Endodermal cell (in vitro differentiated cells): ENCODE data around the gene ASB8. TPM values are rescaled to one million over a fixed set of nuclear protein-coding genes. Genes with fewer than 3 reads are reported as not detected.

Source experiments
- DNase-seq: peaks from one replicate; pipeline ENCODE4 v3.0.0-alpha.2; 2017
- H3K27ac ChIP-seq: 2 replicates; pipeline ENCODE4 v1.5.1; 2013; ENCODE audit warnings: mild to moderate bottlenecking, low read depth, low read length, moderate library complexity
- H3K27me3 ChIP-seq: 2 replicates; pipeline ENCODE4 v1.6.1; 2013; ENCODE audit warnings: mild to moderate bottlenecking, low read length, moderate library complexity; ENCODE audit not compliant: insufficient read depth, control insufficient read depth, poor library complexity, severe bottlenecking
- H3K36me3 ChIP-seq: 2 replicates; pipeline ENCODE4 v1.7.0; 2013; ENCODE audit warnings: mild to moderate bottlenecking, low read length, moderate library complexity; ENCODE audit not compliant: control insufficient read depth, insufficient read depth
- H3K4me1 ChIP-seq: one replicate; pipeline ENCODE4 v1.7.0; 2013; ENCODE audit warnings: low read length; ENCODE audit not compliant: control insufficient read depth, insufficient read depth
- H3K4me3 ChIP-seq: 2 replicates; pipeline ENCODE4 v1.5.1; 2013; ENCODE audit warnings: mild to moderate bottlenecking, low read length, moderate library complexity
- H3K9ac ChIP-seq: 2 replicates; pipeline ENCODE4 v1.6.1; 2013; ENCODE audit warnings: mild to moderate bottlenecking, low read length, moderate library complexity; ENCODE audit not compliant: poor library complexity, severe bottlenecking; ENCODE audit errors: extremely low read depth
- H3K9me3 ChIP-seq: 2 replicates; pipeline ENCODE4 v1.6.1; 2013; ENCODE audit warnings: mild to moderate bottlenecking, low read length, moderate library complexity; ENCODE audit not compliant: control insufficient read depth
- H3K27ac Mint-ChIP-seq: 2 replicates; pipeline ENCODE4 v1.8.0; 2020; ENCODE audit warnings: mixed read lengths
- H3K27me3 Mint-ChIP-seq: 2 replicates; pipeline ENCODE4 v1.8.0; 2021; ENCODE audit warnings: mild to moderate bottlenecking, mixed read lengths; ENCODE audit not compliant: insufficient read depth
- H3K36me3 Mint-ChIP-seq: 2 replicates; pipeline ENCODE4 v1.8.0; 2020; ENCODE audit warnings: low read depth, mixed read lengths
- H3K4me1 Mint-ChIP-seq: 2 replicates; pipeline ENCODE4 v1.8.0; 2020; ENCODE audit warnings: mixed read lengths
- H3K4me3 Mint-ChIP-seq: 2 replicates; pipeline ENCODE4 v1.8.0; 2020; ENCODE audit warnings: mild to moderate bottlenecking, moderate library complexity, mixed read lengths
- H3K9me3 Mint-ChIP-seq: 2 replicates; pipeline ENCODE4 v1.8.0; 2020; ENCODE audit warnings: mild to moderate bottlenecking, mixed read lengths
- CTCF ChIP-seq: fragments of 200-600 bp; sonication (generic); conservative IDR thresholded peaks from 2 replicates; pipeline ENCODE4 v1.5.0; 2021; ENCODE audit warnings: antibody characterized with exemption, mild to moderate bottlenecking
- WGBS, 2 experiments: methylation state at CpG; one replicate each; pipeline versions ENCODE4 v1.1.5 to v1.1.7; 2013; ENCODE audit warnings: missing lambda C conversion rate in 2 of 2, mixed read lengths in 1 of 2; ENCODE audit not compliant: insufficient coverage in 1 of 2, insufficient read length in 1 of 2; 5-methylcytosine and 5-hydroxymethylcytosine counted together
- total RNA-seq, 2 donors: library from RNA; stranded (reverse); fragmentation: NEBNext Ultra II Directional in 1 of 2; extraction: Animal tissue kit (Norgen Biotek cat#: 25700) in 1 of 2; gene quantifications; 2 replicates in 1 of 2; 3 replicates in 1 of 2; pipeline ENCODE4 v1.2.1, GENCODE V29; 2021

ASB8 gene
- total RNA-seq, 2 donors from 2014 or later = 7.1 to 9.0 TPM

- Mint-ChIP-seq H3K27me3 (peaks cover 28% of the 10 kb centered on the region), H3K36me3 (peaks cover 2% of the 10 kb centered on the region), H3K27ac (peak overlapping the region; percentile 95), H3K9me3 (no peaks in the 10 kb centered on the region), H3K4me3 (peak overlapping the region; percentile 83), H3K4me1 (peaks cover 19% of the 10 kb centered on the region)
- Histone ChIP-seq H3K9me3 (no peaks in the 10 kb centered on the region), H3K27me3 (peaks cover 31% of the 10 kb centered on the region), H3K4me3 (peak overlapping the region; percentile 98), H3K36me3 (no peaks in the 10 kb centered on the region), H3K9ac (peak overlapping the region; percentile 83), H3K27ac (peak overlapping the region; percentile 96), H3K4me1 (peaks cover 4% of the 10 kb centered on the region)
- WGBS, 2 experiments = 72 to 86% methylated on average over 3 to 5 of the region's 5 CpGs
- DNase-seq = no peak
- TF ChIP-seq CTCF = no peak
Measured at GRCh38 chr12:48106681-48107613, 50.4 kb downstream of the ASB8 start.

GRCh38 chr12:48105867-48106680 is 51.2 kb downstream of the ASB8 start, which contains the start of gene SENP1:
TSS of gene SENP1 (minus strand) at chr12:48106079. CDS start at chr12:48101472, 4,607 bp downstream.
- peaks cover 19% of the 10 kb centered on the region for H3K4me1 Mint-ChIP-seq
- peak; percentile 98 for DNase-seq
- TF ChIP-seq CTCF = peak; percentile 49
- Histone ChIP-seq H3K9ac (peak within 1 kb of the TSS; percentile 83), H3K27me3 (peaks cover 31% of the 10 kb centered on the region), H3K9me3 (no peaks in the 10 kb centered on the region), H3K4me3 (peak within 1 kb of the TSS; percentile 98), H3K36me3 (no peaks in the 10 kb centered on the region), H3K4me1 (peaks cover 4% of the 10 kb centered on the region), H3K27ac (peak within 1 kb of the TSS; percentile 96)
- WGBS, 2 experiments = 2% methylated on average over 31 to 53 of the region's 53 CpGs
- H3K9me3 Mint-ChIP-seq = no peaks in the 10 kb centered on the region
- H3K27me3 Mint-ChIP-seq = peaks cover 28% of the 10 kb centered on the region
- H3K36me3 Mint-ChIP-seq = peaks cover 2% of the 10 kb centered on the region
- peak within 1 kb of the TSS; percentile 83 for H3K4me3 Mint-ChIP-seq
- peak within 1 kb of the TSS; percentile 95 for H3K27ac Mint-ChIP-seq

- H3K4me1 Mint-ChIP-seq = peaks cover 19% of the 10 kb centered on the region
- Histone ChIP-seq H3K4me3 (peak overlapping the region; percentile 98), H3K27ac (peak overlapping the region; percentile 96), H3K27me3 (peaks cover 26% of the 10 kb centered on the region), H3K9me3 (no peaks in the 10 kb centered on the region), H3K36me3 (no peaks in the 10 kb centered on the region), H3K9ac (peak overlapping the region; percentile 83), H3K4me1 (peaks cover 4% of the 10 kb centered on the region)
- no peaks in the 10 kb centered on the region for H3K9me3 Mint-ChIP-seq
- 0 to 2% methylated on average over 20 to 30 of the region's 30 CpGs for WGBS, 2 experiments
- H3K27ac Mint-ChIP-seq = peak overlapping the region; percentile 89
- peaks cover 2% of the 10 kb centered on the region for H3K36me3 Mint-ChIP-seq
- H3K27me3 Mint-ChIP-seq = peaks cover 25% of the 10 kb centered on the region
- no peak for TF ChIP-seq CTCF
- peak overlapping the region; percentile 83 for H3K4me3 Mint-ChIP-seq
- DNase-seq = no peak
Measured at GRCh38 chr12:48105321-48105866, 51.9 kb downstream of the ASB8 start.
